Caco-2 (cell line): ENCODE results near the gene SLC10A7. TPM values are rescaled to one million over a fixed set of nuclear protein-coding genes. Genes with fewer than 3 reads are reported as not detected.

ENCODE experiments used
- BruUV-seq: library from RNA; stranded (reverse); fragments of 400-500 nt; replicated peaks from 2 replicates; lab custom pipeline; 2021; lab: Mats Ljungman, UMichigan
- CTCF ChIA-PET: fragments of 300-600 bp; sonication (Branson Sonifier 250); formaldehyde crosslinking; loops from one replicate; lab custom pipeline; 2022; ENCODE audit warnings: antibody characterized with exemption; lab: Charles Lee
- POLR2A ChIA-PET: fragments of 300-600 bp; sonication (Branson Sonifier 250); formaldehyde crosslinking; loops from one replicate; lab custom pipeline; 2022; ENCODE audit warnings: antibody characterized with exemption; lab: Charles Lee
- DNase-seq, 2 experiments: peaks; one replicate each; pipeline versions ENCODE4 v3.0.0 to v3.0.0-alpha.2; 2020 to 2022
- H3K27me3 ChIP-seq: replicated peaks from 2 replicates; pipeline ENCODE4 v1.6.0; 2011; ENCODE audit warnings: low read length; ENCODE audit not compliant: control insufficient read depth, insufficient read depth
- H3K36me3 ChIP-seq: 2 replicates; pipeline ENCODE4 v1.5.1; 2011; ENCODE audit warnings: low read length; ENCODE audit not compliant: control insufficient read depth, insufficient read depth
- H3K4me1 ChIP-seq: fragments of 250-450 bp; sonication (Bioruptor Pico); 2 replicates; pipeline ENCODE4 v1.5.1; 2020; ENCODE audit warnings: mild to moderate bottlenecking
- H3K4me3 ChIP-seq: 2 replicates; pipeline ENCODE4 v1.5.1; 2011; ENCODE audit warnings: low read depth, mild to moderate bottlenecking, control low read depth, low read length
- H3K9me3 ChIP-seq: fragments of 250-450 bp; sonication (Bioruptor Pico); 2 replicates; pipeline ENCODE4 v1.5.1; 2020; ENCODE audit warnings: mild to moderate bottlenecking, moderate library complexity
- H3K27ac Mint-ChIP-seq: one replicate; pipeline ENCODE4 v1.8.0; 2022; ENCODE audit warnings: mixed read lengths; ENCODE audit not compliant: unreplicated experiment
- H3K27me3 Mint-ChIP-seq: one replicate; pipeline ENCODE4 v1.8.0; 2022; ENCODE audit warnings: mixed read lengths; ENCODE audit not compliant: insufficient read depth, unreplicated experiment
- H3K36me3 Mint-ChIP-seq: one replicate; pipeline ENCODE4 v1.8.0; 2022; ENCODE audit warnings: mild to moderate bottlenecking, mixed read lengths; ENCODE audit not compliant: insufficient read depth, unreplicated experiment
- H3K4me1 Mint-ChIP-seq: one replicate; pipeline ENCODE4 v1.8.0; 2022; ENCODE audit warnings: low read depth, mixed read lengths; ENCODE audit not compliant: unreplicated experiment
- H3K4me3 Mint-ChIP-seq: one replicate; pipeline ENCODE4 v1.8.0; 2022; ENCODE audit warnings: mild to moderate bottlenecking, moderate library complexity, mixed read lengths; ENCODE audit not compliant: unreplicated experiment
- H3K9me3 Mint-ChIP-seq: one replicate; pipeline ENCODE4 v1.8.0; 2022; ENCODE audit warnings: mixed read lengths; ENCODE audit not compliant: unreplicated experiment
- intact Hi-C: fragments of 100-400 bp; cut with micrococcal nuclease; formaldehyde crosslinking; loops from one replicate; pipeline ENCODE4 v1.10.0; 2022; ENCODE audit not compliant: unreplicated experiment
- total RNA-seq: library from RNA; stranded (reverse); gene quantifications from 2 replicates; pipeline ENCODE4 v1.2.3, GENCODE V29; 2022
- TF ChIP-seq, protein P1 (sequence below), 2 experiments: fragments of 200-600 bp in 1 of 2; IDR thresholded peaks; 1 replicate in 1 of 2; 2 replicates in 1 of 2; pipeline versions ENCODE4 v1.5.1 to v1.8.0; 2011 to 2022; ENCODE audit warnings: antibody characterized with exemption in 1 of 2, control low read depth in 1 of 2, inconsistent platforms in 1 of 2, low read depth in 1 of 2, low read length in 1 of 2, mild to moderate bottlenecking in 1 of 2, moderate library complexity in 1 of 2; ENCODE audit not compliant: insufficient read depth in 1 of 2, severe bottlenecking in 1 of 2, unreplicated experiment in 1 of 2

The SLC10A7 gene
- total RNA-seq, 1 experiment from 2014 or later: 12.1 TPM

DNA sequence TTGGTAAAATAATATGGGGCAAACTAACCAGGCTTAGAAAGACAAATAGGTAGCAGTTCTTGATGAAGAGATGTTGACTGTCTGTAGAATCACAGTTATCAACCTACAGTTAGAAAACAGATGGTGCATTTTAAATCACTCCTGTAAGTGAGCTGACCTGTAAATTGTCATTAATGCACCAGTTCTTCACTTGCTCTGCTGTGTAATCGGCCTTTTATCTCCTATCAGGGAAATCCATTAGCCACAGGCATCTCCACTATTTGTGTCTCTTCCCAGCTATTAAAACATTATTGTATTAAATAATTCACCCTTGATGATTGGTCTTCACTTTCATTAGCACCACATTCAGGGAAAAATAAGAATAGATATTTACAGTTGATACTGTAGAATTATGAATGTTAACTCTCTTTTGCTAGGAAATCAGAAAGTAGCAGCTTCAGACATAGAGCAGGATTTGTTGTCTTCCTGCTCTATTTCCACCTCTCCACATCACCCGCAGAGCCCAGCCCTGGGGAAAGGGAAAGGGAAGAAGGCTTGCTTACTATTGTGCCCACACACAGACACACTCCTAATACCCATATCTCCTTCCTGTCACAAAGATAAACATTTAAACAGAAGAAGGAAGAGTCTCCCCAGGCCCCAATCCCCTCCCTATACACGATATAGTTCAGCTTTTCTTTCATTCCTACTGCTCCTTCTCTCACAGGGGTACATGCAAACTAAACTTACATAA is 210.3 kb downstream of the SLC10A7 start:
- H3K4me3 ChIP-seq: no peak overlapping the region
- intact Hi-C loops: no loop called here
- TF ChIP-seq, protein P1, sequence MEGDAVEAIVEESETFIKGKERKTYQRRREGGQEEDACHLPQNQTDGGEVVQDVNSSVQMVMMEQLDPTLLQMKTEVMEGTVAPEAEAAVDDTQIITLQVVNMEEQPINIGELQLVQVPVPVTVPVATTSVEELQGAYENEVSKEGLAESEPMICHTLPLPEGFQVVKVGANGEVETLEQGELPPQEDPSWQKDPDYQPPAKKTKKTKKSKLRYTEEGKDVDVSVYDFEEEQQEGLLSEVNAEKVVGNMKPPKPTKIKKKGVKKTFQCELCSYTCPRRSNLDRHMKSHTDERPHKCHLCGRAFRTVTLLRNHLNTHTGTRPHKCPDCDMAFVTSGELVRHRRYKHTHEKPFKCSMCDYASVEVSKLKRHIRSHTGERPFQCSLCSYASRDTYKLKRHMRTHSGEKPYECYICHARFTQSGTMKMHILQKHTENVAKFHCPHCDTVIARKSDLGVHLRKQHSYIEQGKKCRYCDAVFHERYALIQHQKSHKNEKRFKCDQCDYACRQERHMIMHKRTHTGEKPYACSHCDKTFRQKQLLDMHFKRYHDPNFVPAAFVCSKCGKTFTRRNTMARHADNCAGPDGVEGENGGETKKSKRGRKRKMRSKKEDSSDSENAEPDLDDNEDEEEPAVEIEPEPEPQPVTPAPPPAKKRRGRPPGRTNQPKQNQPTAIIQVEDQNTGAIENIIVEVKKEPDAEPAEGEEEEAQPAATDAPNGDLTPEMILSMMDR (IDR thresholded peaks at IDR 0.05; ENCODE audit: insufficient read depth in 1 of 2, low read depth in 1 of 2, low read length in 1 of 2, severe bottlenecking in 1 of 2, unreplicated experiment in 1 of 2): no peak
- no peaks in the 10 kb centered on the region for H3K9me3 Mint-ChIP-seq
- no peaks in the 10 kb centered on the region for H3K27me3 Mint-ChIP-seq
- no peaks in the 10 kb centered on the region for H3K4me1 Mint-ChIP-seq
- no peaks in the 10 kb centered on the region for H3K9me3 ChIP-seq
- ChIA-PET CTCF (no interaction called here), POLR2A (no interaction called here)
- DNase-seq: no peak
- no peaks in the 10 kb centered on the region for H3K27me3 ChIP-seq
- H3K27ac Mint-ChIP-seq: no peak overlapping the region
- no peaks in the 10 kb centered on the region for H3K4me1 ChIP-seq
- no peaks in the 10 kb centered on the region for H3K36me3 ChIP-seq
- no TSS peak for BruUV-seq
- H3K36me3 Mint-ChIP-seq: no peaks in the 10 kb centered on the region
- H3K4me3 Mint-ChIP-seq: no peak overlapping the region

DNA sequence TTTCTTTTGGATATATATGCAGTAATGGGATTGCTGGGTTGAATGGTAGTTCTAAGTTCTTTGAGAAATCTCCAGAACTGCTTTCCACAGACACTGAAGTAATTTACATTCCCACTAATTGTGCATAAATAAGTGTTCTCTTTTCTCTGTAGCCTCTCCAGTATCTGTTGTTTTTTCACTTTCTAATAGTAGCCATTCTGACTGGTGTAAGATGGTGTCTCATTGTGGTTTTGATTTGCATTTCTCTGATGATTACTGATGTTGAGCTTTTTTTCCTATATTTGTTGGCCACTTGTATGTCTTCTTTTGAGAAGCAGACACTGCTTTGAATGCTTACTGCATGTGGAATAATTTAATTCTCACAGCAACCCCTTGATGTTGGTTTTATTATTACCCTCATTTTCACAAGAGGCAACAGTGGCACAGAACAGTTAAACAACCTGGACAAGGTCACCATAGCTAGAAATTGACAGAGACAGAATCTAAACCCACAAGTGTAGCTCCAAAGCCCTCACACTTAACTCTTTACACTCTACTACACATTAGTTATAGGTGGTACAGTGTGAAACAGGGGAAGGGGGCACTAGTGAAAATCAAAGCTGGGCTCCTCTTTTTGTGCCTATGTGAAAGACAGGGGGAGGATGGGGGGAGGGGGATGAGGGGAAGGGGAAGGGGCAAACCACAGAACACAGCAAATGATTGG is 211.3 kb downstream of the SLC10A7 start:
- no peak overlapping the region for H3K4me3 Mint-ChIP-seq
- POLR2A ChIA-PET: no interaction called here
- no peaks in the 10 kb centered on the region for H3K36me3 Mint-ChIP-seq
- Histone ChIP-seq H3K4me3 (no peak overlapping the region), H3K9me3 (no peaks in the 10 kb centered on the region), H3K36me3 (no peaks in the 10 kb centered on the region), H3K4me1 (no peaks in the 10 kb centered on the region), H3K27me3 (no peaks in the 10 kb centered on the region)
- BruUV-seq: no TSS peak
- no peaks in the 10 kb centered on the region for H3K27me3 Mint-ChIP-seq
- no peak overlapping the region for H3K27ac Mint-ChIP-seq
- TF ChIP-seq, protein P1 (IDR thresholded peaks at IDR 0.05; ENCODE audit: insufficient read depth in 1 of 2, low read depth in 1 of 2, low read length in 1 of 2, severe bottlenecking in 1 of 2, unreplicated experiment in 1 of 2): no peak
- DNase-seq: no peak
- intact Hi-C loops: no loop called here
- H3K9me3 Mint-ChIP-seq: no peaks in the 10 kb centered on the region
- CTCF ChIA-PET: no interaction called here
- no peaks in the 10 kb centered on the region for H3K4me1 Mint-ChIP-seq

DNA sequence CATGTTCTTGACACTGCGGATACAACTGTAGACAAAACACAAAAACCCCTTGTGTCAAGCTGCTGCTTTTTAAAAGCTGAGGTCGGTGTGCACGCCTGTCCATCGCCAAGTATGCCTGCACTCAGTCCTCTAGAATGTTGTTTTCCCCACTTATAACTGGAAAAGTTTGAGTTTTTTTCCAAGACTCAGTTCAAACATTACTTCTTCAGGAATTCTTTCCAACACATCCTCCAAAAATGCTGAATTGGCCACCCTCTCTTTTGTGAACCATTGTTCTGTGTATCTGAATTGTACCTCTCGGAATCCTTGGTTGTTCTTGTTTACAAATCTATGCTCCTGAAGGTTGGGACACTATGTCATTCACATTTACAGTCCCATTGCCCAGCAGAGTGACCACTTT is 212.8 kb downstream of the SLC10A7 start:
- Mint-ChIP-seq H3K4me1 (no peaks in the 10 kb centered on the region), H3K9me3 (no peaks in the 10 kb centered on the region), H3K27ac (no peak overlapping the region), H3K36me3 (no peaks in the 10 kb centered on the region), H3K4me3 (no peak overlapping the region), H3K27me3 (no peaks in the 10 kb centered on the region)
- Histone ChIP-seq H3K9me3 (no peaks in the 10 kb centered on the region), H3K36me3 (no peaks in the 10 kb centered on the region), H3K4me3 (no peak overlapping the region), H3K4me1 (no peaks in the 10 kb centered on the region), H3K27me3 (no peaks in the 10 kb centered on the region)
- POLR2A ChIA-PET: no interaction called here
- BruUV-seq: no TSS peak
- intact Hi-C loops: no loop called here
- DNase-seq: no peak
- TF ChIP-seq, protein P1 (IDR thresholded peaks at IDR 0.05; ENCODE audit: insufficient read depth in 1 of 2, low read depth in 1 of 2, low read length in 1 of 2, severe bottlenecking in 1 of 2, unreplicated experiment in 1 of 2): no peak
- CTCF ChIA-PET: no interaction called here
